PC-3 (cell line): ENCODE data around the gene ESYT2.

Source experiments
- EZH2 ChIP-seq: fragments of 300-600 bp; sonication (generic); IDR thresholded peaks from one replicate; pipeline ENCODE4 v1.6.1; 2017; ENCODE audit warnings: antibody characterized with exemption, mild to moderate bottlenecking, low read length; ENCODE audit not compliant: unreplicated experiment
- EZH2phosphoT487 ChIP-seq: fragments of 300-600 bp; sonication (generic); IDR thresholded peaks from 2 replicates; pipeline ENCODE4 v1.6.1; 2018; ENCODE audit warnings: mild to moderate bottlenecking, antibody characterized with exemption, low read length, borderline replicate concordance
- TF ChIP-seq, protein P1 (sequence below): fragments of 300-600 bp; sonication (generic); conservative IDR thresholded peaks from 2 replicates; pipeline ENCODE4 v1.5.1; 2017; ENCODE audit warnings: antibody characterized with exemption, low read depth, mild to moderate bottlenecking, low read length

DNA sequence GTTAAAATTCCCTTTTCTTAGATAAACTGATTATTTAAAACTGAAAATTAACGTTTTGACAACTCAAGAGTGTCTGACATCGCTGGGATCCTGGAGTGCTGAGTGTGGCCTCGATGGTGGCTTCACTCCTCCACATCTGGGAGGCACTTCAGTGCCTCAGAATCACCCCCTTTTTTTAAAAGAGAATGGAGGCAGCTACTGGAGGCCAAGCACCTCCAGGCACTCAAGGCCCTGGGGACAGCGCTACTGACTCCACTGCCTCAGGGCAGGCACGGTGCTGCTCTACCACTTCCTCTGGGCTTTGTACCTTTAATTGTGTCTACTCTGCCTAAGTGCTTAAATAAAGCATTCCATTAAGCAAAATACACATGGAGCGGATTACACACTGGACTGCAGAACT is 97.5 kb downstream of the ESYT2 start:
- TF ChIP-seq, protein P1, sequence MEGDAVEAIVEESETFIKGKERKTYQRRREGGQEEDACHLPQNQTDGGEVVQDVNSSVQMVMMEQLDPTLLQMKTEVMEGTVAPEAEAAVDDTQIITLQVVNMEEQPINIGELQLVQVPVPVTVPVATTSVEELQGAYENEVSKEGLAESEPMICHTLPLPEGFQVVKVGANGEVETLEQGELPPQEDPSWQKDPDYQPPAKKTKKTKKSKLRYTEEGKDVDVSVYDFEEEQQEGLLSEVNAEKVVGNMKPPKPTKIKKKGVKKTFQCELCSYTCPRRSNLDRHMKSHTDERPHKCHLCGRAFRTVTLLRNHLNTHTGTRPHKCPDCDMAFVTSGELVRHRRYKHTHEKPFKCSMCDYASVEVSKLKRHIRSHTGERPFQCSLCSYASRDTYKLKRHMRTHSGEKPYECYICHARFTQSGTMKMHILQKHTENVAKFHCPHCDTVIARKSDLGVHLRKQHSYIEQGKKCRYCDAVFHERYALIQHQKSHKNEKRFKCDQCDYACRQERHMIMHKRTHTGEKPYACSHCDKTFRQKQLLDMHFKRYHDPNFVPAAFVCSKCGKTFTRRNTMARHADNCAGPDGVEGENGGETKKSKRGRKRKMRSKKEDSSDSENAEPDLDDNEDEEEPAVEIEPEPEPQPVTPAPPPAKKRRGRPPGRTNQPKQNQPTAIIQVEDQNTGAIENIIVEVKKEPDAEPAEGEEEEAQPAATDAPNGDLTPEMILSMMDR = no peak
- TF ChIP-seq EZH2 (no peak), EZH2phosphoT487 (no peak)
